Measurements from ENCODE around the gene RAD23A.
"Not testable (repeated sequence)": the region's sequence is repeated elsewhere in the genome, so short reads cannot be mapped to it uniquely, and the experiment has no call there.

The RAD23A gene

GRCh38 chr19:12937927-12938778, 7.5 kb upstream of the RAD23A start, which contains the start of gene CALR:
Gene CALR, plus strand, starts transcription at chr19:12938609. Its CDS starts 71 bp downstream, at chr19:12938680.
- peak; percentile 98 for DNase-seq

- no peak for DNase-seq
Measured at GRCh38 chr19:12938779-12939601, 6.7 kb upstream of the RAD23A start.

GRCh38 chr19:12939975-12940423, 5.7 kb upstream of the RAD23A start:
- DNase-seq = no peak

GRCh38 chr19:12940897-12941296, 4.8 kb upstream of the RAD23A start:
- no peak for DNase-seq

GRCh38 chr19:12943437-12944044, 2.1 kb upstream of the RAD23A start:
- DNase-seq = no peak

- no peak for DNase-seq
Measured at GRCh38 chr19:12944104-12944674, 1.5 kb upstream of the RAD23A start.

- DNase-seq = peak; percentile 54
Measured at GRCh38 chr19:12946092-12946721, 545 bp downstream of the RAD23A start.

GRCh38 chr19:12946731-12947496, 1.3 kb downstream of the RAD23A start:
- DNase-seq = peak; percentile 30

GRCh38 chr19:12947702-12948611, 2.3 kb downstream of the RAD23A start:
- no peak for DNase-seq

- no peak for DNase-seq
Measured at GRCh38 chr19:12948612-12949362, 3.1 kb downstream of the RAD23A start.

- DNase-seq = no peak
Measured at GRCh38 chr19:12949363-12950283, 4.0 kb downstream of the RAD23A start.

GRCh38 chr19:12952050-12952449, 6.4 kb downstream of the RAD23A start:
- not testable (repeated sequence) for DNase-seq

GRCh38 chr19:12952488-12953137, 7.0 kb downstream of the RAD23A start:
- peak; percentile 85 for DNase-seq

GRCh38 chr19:12953138-12953798, 7.6 kb downstream of the RAD23A start:
- peak; percentile 88 for DNase-seq

GRCh38 chr19:12953799-12954611, 8.3 kb downstream of the RAD23A start:
- peak; percentile 83 for DNase-seq

GRCh38 chr19:12954612-12954962, 8.9 kb downstream of the RAD23A start:
- no peak for DNase-seq

GRCh38 chr19:12955575-12955974, 9.9 kb downstream of the RAD23A start:
- DNase-seq = not testable (repeated sequence)
